HCT116 (cell line): ENCODE measurements around the gene DTNB. TPM values are rescaled to one million over a fixed set of nuclear protein-coding genes. Genes with fewer than 3 reads are reported as not detected.

ENCODE experiments used
- ATAC-seq: fragments of 200-7000 bp; cut with Tn5 transposase; 2 replicates; pipeline ENCODE4 v1.9.1; 2020; ENCODE audit warnings: mild to moderate bottlenecking, moderate library complexity
- BruUV-seq: library from RNA; stranded (reverse); fragments of 400-500 nt; replicated peaks from 2 replicates; lab custom pipeline; 2021; lab: Mats Ljungman, UMichigan
- CTCF ChIA-PET: fragments of 300-600 bp; sonication (Branson Sonifier 250); formaldehyde crosslinking; loops from one replicate; lab custom pipeline; 2021; ENCODE audit warnings: antibody characterized with exemption; lab: Charles Lee
- POLR2A ChIA-PET: fragments of 300-600, 350-600 bp; sonication (Branson Sonifier 250); formaldehyde crosslinking; loops from one replicate; lab custom pipeline; 2021; ENCODE audit warnings: antibody characterized with exemption; lab: Charles Lee
- RAD21 ChIA-PET, 2 experiments: fragments of 300-600 bp; sonication (Branson Sonifier 250); formaldehyde crosslinking; loops; one replicate each; lab custom pipeline; 2023; ENCODE audit warnings: low total read pairs in 2 of 2; ENCODE audit not compliant: uncharacterized antibody in 2 of 2, unreplicated experiment in 2 of 2, low non-redundant PET in 1 of 2; lab: Charles Lee
- DNase-seq: peaks from one replicate; pipeline ENCODE4 v3.0.0-alpha.2; 2010; ENCODE audit warnings: low read depth, low spot score
- H2AFZ ChIP-seq: fragments of 200-600 bp; shearing (Covaris generic), sonication (generic); 2 replicates; pipeline ENCODE4 v1.6.1; 2017; ENCODE audit warnings: low read depth, mixed run types, mixed read lengths, antibody characterized with exemption, low read length; ENCODE audit not compliant: poor library complexity, severe bottlenecking
- H3K27ac ChIP-seq: 2 replicates; pipeline ENCODE4 v1.5.1; 2012; ENCODE audit warnings: low read depth, low read length
- H3K27me3 ChIP-seq: fragments of 200-600 bp; sonication (generic); 2 replicates; pipeline ENCODE4 v1.6.1; 2016; ENCODE audit warnings: mixed run types, low read length, mixed read lengths; ENCODE audit not compliant: insufficient read depth
- H3K36me3 ChIP-seq, 2 experiments: fragments of 200-500 bp in 1 of 2; fragments of 200-600 bp in 1 of 2; sonication (Bioruptor generic) in 1 of 2; sonication (generic) in 1 of 2; 2 replicates each; pipeline versions ENCODE4 v1.5.1 to v1.6.1; 2014 to 2016; ENCODE audit warnings: low read length in 2 of 2, inconsistent platforms in 1 of 2, mixed read lengths in 1 of 2, mixed run types in 1 of 2; ENCODE audit not compliant: insufficient read depth in 2 of 2, control insufficient read depth in 1 of 2
- H3K4me1 ChIP-seq, 2 experiments: fragments of 200-600 bp in 1 of 2; sonication (generic) in 1 of 2; 2 replicates each; pipeline versions ENCODE4 v1.5.1 to v1.6.1; 2012 to 2017; ENCODE audit warnings: low read length in 2 of 2, inconsistent platforms in 1 of 2, mild to moderate bottlenecking in 1 of 2, mixed read lengths in 1 of 2, mixed run types in 1 of 2, moderate library complexity in 1 of 2; ENCODE audit not compliant: insufficient read depth in 2 of 2, control insufficient read depth in 1 of 2
- H3K4me2 ChIP-seq: fragments of 200-600 bp; sonication (generic); 2 replicates; pipeline ENCODE4 v1.6.1; 2017; ENCODE audit warnings: mixed run types, low read length, mixed read lengths
- H3K4me3 ChIP-seq, 2 experiments: fragments of 200-600 bp in 1 of 2; sonication (generic) in 1 of 2; replicated peaks in 1 of 2; 2 replicates each; pipeline ENCODE4 v1.5.1; 2011 to 2016; ENCODE audit warnings: low read length in 2 of 2, control low read depth in 1 of 2, low read depth in 1 of 2, mild to moderate bottlenecking in 1 of 2, mixed read lengths in 1 of 2, mixed run types in 1 of 2
- H3K79me2 ChIP-seq: fragments of 200-600 bp; sonication (generic); 2 replicates; pipeline ENCODE4 v1.6.1; 2017; ENCODE audit warnings: mild to moderate bottlenecking, mixed run types, low read length, moderate library complexity, mixed read lengths; ENCODE audit not compliant: insufficient read depth
- H3K9ac ChIP-seq: fragments of 200-600 bp; sonication (generic); 2 replicates; pipeline ENCODE4 v1.6.1; 2016; ENCODE audit warnings: low read length, mixed read lengths
- H3K9me2 ChIP-seq: fragments of 200-600 bp; sonication (generic), shearing (Covaris generic); 2 replicates; pipeline ENCODE4 v1.6.1; 2017; ENCODE audit warnings: mixed run types, mild to moderate bottlenecking, moderate library complexity; ENCODE audit not compliant: insufficient read depth
- H3K9me3 ChIP-seq, 2 experiments: fragments of 200-500 bp in 1 of 2; fragments of 200-600 bp in 1 of 2; sonication (Bioruptor generic) in 1 of 2; sonication (generic) in 1 of 2; 2 replicates each; pipeline ENCODE4 v1.6.1; 2014 to 2017; ENCODE audit warnings: low read length in 2 of 2, mixed read lengths in 2 of 2, inconsistent platforms in 1 of 2, low read depth in 1 of 2, mild to moderate bottlenecking in 1 of 2, mixed run types in 1 of 2, moderate library complexity in 1 of 2; ENCODE audit not compliant: control insufficient read depth in 1 of 2, insufficient read depth in 1 of 2
- H4K20me1 ChIP-seq: fragments of 200-600 bp; sonication (generic), shearing (Covaris generic); 2 replicates; pipeline ENCODE4 v1.6.1; 2017; ENCODE audit warnings: mixed run types, mild to moderate bottlenecking, moderate library complexity; ENCODE audit not compliant: insufficient read depth
- ATF3 ChIP-seq: IDR thresholded peaks from 2 replicates; pipeline ENCODE4 v1.6.1; 2012
- CBX3 ChIP-seq: IDR thresholded peaks from 2 replicates; pipeline ENCODE4 v1.6.1; 2012; ENCODE audit warnings: low read depth
- CEBPB ChIP-seq: IDR thresholded peaks from 2 replicates; pipeline ENCODE4 v1.6.1; 2012; ENCODE audit warnings: low read depth
- EZH2phosphoT487 ChIP-seq: fragments of 200-600 bp; IDR thresholded peaks from 2 replicates; pipeline ENCODE4 v1.6.1; 2018; ENCODE audit warnings: antibody characterized with exemption, borderline replicate concordance
- POLR2AphosphoS5 ChIP-seq: IDR thresholded peaks from 2 replicates; pipeline ENCODE4 v1.6.1; 2011; ENCODE audit warnings: mild to moderate bottlenecking, low read depth, low read length, moderate library complexity
- REST ChIP-seq: IDR thresholded peaks from 2 replicates; pipeline ENCODE4 v1.6.1; 2012; ENCODE audit warnings: low read depth
- SRF ChIP-seq: IDR thresholded peaks from 2 replicates; pipeline ENCODE4 v1.6.1; 2012; ENCODE audit warnings: low read depth
- TCF7L2 ChIP-seq: IDR thresholded peaks from 2 replicates; pipeline ENCODE4 v1.7.0; 2011; ENCODE audit warnings: borderline replicate concordance, inconsistent platforms; ENCODE audit not compliant: insufficient read depth, insufficient read length; ENCODE audit errors: extremely low read depth
- intact Hi-C: fragments of 100-400 bp; cut with micrococcal nuclease; formaldehyde crosslinking; loops from 2 replicates; pipeline ENCODE4 v1.10.0; 2022
- total RNA-seq: library from RNA; stranded (reverse); gene quantifications from one replicate; pipeline ENCODE4 v1.2.1, GENCODE V29; 2021; ENCODE audit not compliant: unreplicated experiment

Gene DTNB
- total RNA-seq, 1 experiment from 2014 or later = 30.2 TPM

DNA sequence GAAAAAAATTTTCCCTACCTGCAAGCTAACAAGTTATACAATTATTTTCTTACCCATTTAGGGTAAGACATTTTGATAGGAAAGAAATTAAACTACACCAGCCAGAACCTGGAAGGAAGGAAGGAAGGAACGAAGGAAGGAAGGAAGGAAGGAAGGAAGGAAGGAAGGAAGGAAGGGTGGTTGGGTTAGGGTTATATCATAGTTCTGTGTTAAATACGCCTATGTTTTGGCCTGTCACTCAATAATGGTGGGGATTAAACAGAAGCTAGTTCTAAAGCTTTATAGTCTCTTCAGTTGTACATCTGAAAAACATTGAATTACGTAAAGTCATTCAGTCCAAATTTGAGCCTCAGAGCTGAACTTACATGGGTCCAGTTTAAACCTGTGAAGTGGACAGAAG is 256.7 kb downstream of the DTNB start:
- Histone ChIP-seq H3K27ac (no peak overlapping the region), H3K27me3 (no peaks in the 10 kb centered on the region), H3K9me3 (no peaks in the 10 kb centered on the region), H3K4me3 (no peak overlapping the region), H4K20me1 (no peaks in the 10 kb centered on the region), H2AFZ (no peak overlapping the region), H3K9ac (no peak overlapping the region), H3K4me1 (no peaks in the 10 kb centered on the region), H3K36me3 (no peaks in the 10 kb centered on the region), H3K9me2 (no peaks in the 10 kb centered on the region), H3K79me2 (no peaks in the 10 kb centered on the region), H3K4me2 (no peak overlapping the region)
- DNase-seq (no peak), ATAC-seq (no peak)
- intact Hi-C loops = no loop called here
- BruUV-seq = no TSS peak
- ChIA-PET CTCF (interaction anchor here (0.6 to 0.8 kb wide), 2 partner anchors 40 to 55 kb away, joined by 3 read pairs; no protein-coding TSS in a partner anchor), RAD21 (no interaction called here), POLR2A (no interaction called here)
- TF ChIP-seq POLR2AphosphoS5 (no peak), CBX3 (no peak), CEBPB (no peak), ATF3 (no peak), SRF (no peak), EZH2phosphoT487 (no peak), TCF7L2 (no peak), REST (no peak)
